GM13977 (cell line): ENCODE data around the gene YTHDF1.

Source experiments
- DNase-seq: peaks from one replicate; pipeline ENCODE4 v3.0.0; 2012; ENCODE audit warnings: low spot score
- in situ Hi-C: fragments of 300-500 bp; cut with MboI; formaldehyde crosslinking; loops from one replicate; pipeline ENCODE4 v1.12.0; 2022; ENCODE audit warnings: low sequenced_read_pairs, low pct_unique_long_range_greater_than_20kb, mixed read lengths, inconsistent platforms; ENCODE audit not compliant: unreplicated experiment
- TF ChIP-seq, protein P1 (sequence below): IDR thresholded peaks from 2 replicates; pipeline ENCODE4 v1.5.1; 2012; ENCODE audit warnings: mild to moderate bottlenecking, control low read depth; ENCODE audit not compliant: insufficient read depth; ENCODE audit errors: extremely low read depth, missing control alignments

The YTHDF1 gene

GRCh38 chr20:63260521-63260920 is 44.6 kb upstream of the YTHDF1 start:
- in situ Hi-C loops, result no loop called here
- TF ChIP-seq, protein P1, sequence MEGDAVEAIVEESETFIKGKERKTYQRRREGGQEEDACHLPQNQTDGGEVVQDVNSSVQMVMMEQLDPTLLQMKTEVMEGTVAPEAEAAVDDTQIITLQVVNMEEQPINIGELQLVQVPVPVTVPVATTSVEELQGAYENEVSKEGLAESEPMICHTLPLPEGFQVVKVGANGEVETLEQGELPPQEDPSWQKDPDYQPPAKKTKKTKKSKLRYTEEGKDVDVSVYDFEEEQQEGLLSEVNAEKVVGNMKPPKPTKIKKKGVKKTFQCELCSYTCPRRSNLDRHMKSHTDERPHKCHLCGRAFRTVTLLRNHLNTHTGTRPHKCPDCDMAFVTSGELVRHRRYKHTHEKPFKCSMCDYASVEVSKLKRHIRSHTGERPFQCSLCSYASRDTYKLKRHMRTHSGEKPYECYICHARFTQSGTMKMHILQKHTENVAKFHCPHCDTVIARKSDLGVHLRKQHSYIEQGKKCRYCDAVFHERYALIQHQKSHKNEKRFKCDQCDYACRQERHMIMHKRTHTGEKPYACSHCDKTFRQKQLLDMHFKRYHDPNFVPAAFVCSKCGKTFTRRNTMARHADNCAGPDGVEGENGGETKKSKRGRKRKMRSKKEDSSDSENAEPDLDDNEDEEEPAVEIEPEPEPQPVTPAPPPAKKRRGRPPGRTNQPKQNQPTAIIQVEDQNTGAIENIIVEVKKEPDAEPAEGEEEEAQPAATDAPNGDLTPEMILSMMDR, result no peak
- DNase-seq, result no peak

DNA sequence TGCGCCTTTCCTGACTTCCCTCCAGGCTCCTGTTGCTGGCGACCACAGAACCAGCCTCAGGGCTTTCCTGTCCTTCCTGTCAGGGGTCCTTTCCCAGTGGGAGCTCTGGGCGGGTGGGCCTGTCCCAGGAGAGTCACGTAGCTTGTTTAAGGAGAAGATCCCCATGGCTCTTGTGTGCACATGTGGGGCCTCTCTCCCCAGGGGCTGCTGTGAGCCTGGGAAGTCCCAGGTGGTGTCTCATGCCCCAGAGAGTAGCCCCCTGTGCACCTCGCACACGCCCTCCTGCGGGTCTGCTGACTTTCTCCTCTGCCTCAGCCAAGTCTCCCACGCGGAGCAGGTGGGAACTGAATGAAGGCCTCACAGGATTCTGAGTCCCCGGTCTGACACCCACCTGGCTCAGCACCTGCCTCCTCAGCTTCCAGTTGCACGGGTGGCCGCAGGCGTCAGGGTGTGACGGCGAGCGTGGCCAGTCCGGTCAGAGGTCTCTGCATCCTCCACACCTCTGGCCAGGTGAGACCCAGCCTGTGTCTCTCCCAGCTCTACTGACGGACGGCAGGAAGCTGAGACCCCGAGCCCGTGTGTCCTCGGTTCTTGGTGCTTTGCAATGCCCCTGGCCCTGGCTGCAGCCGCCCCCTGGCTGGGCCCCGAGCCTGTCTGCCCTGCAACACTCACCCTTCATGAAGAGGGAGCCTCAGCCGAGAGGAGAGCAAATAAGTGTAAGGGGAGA is 44.0 kb upstream of the YTHDF1 start:
- in situ Hi-C loops, result no loop called here
- DNase-seq, result no peak
- TF ChIP-seq, protein P1, result no peak

- TF ChIP-seq, protein P1, result no peak
- in situ Hi-C loops, result no loop called here
- no peak for DNase-seq
Observed at GRCh38 chr20:63258781-63259180, 42.9 kb upstream of the YTHDF1 start.

GRCh38 chr20:63257629-63258028 is 41.7 kb upstream of the YTHDF1 start:
- in situ Hi-C loops, result no loop called here
- DNase-seq, result no peak

DNA sequence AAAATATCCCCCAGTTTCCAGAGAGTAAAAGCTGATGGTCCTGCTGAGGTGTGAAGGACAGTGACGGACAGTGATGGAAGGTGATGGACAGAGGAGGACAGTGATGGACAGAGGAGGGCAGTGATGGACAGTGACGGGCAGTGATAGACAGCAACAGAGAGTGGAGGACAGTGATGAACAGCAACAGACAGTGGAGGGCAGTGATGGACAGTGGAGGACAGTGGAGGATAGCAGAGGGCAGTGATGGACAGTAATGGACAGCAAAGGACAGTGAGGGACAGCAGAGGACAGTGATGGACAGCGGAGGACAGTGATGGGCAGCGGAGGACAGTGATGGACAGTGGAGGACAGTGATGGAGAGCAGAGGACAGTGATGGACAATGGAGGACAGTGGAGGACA is 41.0 kb upstream of the YTHDF1 start:
- TF ChIP-seq, protein P1, result no peak
- in situ Hi-C loops, result no loop called here
- no peak for DNase-seq

More at GRCh38 chr20:63257629-63258028, 41.7 kb upstream of the YTHDF1 start:
- TF ChIP-seq, protein P1, result no peak

DNA sequence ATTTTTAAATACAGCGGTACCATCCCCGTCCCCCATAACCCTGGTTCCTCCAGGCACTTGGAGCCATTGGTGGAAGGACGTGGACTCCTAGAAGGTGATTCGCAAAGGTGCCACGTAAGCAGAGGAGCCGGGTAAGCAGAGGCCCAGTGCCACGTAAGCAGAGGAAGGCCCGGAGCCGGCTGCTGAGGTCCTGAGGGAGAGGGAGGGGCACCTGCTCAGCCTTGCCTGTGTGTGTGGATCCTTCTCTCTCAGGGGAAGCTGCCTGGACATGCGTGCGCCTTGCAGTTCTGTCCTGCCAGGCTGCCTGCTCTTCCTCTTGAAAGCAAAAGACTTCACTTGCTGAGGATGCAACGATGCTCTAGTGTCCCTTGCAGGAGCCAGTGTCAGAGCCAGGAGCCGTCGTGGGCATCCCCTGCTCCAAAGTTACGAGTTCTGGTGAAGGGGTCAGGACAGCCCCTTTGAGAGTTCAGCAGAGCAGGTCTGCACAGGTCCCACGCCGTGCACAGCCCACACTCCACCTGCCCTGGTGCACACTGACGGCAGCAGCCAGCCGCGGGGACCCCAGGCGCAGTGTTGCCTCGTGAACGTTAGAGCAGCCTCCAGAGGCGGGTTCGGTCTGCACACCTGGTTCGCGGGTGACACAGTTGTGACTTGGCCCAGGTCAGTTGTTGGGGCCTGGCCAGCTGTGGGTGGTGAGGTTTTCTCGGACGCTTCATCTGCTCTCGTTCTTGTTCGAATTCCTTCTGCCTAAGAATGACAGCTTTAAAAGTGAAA is 40.2 kb upstream of the YTHDF1 start:
- no peak for DNase-seq
- in situ Hi-C loops, result no loop called here
- TF ChIP-seq, protein P1, result no peak
